Endothelial cell of umbilical vein (primary cell): Measurements from ENCODE around the gene SENP8. TPM values are rescaled to one million over a fixed set of nuclear protein-coding genes. Genes with fewer than 3 reads are reported as not detected.

ENCODE experiments used
- BruUV-seq: library from RNA; stranded (reverse); fragments of 400-500 nt; replicated peaks from 2 replicates; lab custom pipeline; 2021; lab: Mats Ljungman, UMichigan
- CTCF ChIA-PET: fragments of 300-600, 350-600 bp; sonication (Branson Sonifier 250); formaldehyde crosslinking; loops from one replicate; lab custom pipeline; 2021; ENCODE audit warnings: antibody characterized with exemption, inconsistent platforms; lab: Charles Lee
- POLR2A ChIA-PET: fragments of 300-600, 350-600 bp; sonication (Branson Sonifier 250); formaldehyde crosslinking; loops from one replicate; lab custom pipeline; 2021; ENCODE audit warnings: antibody characterized with exemption, inconsistent platforms; lab: Charles Lee
- DNase-seq: peaks from one replicate; pipeline ENCODE4 v3.0.0-alpha.2; 2011; ENCODE audit warnings: low read depth, low spot score
- FAIRE-seq: peaks from 2 replicates; lab custom pipeline; 2011; peaks lifted over from hg19 to GRCh38; lab: Jason Lieb, UNC
- H2AFZ ChIP-seq: 2 replicates; pipeline ENCODE4 v1.6.0; 2012; ENCODE audit warnings: low read depth, low read length, control low read depth, inconsistent platforms
- H3K27ac ChIP-seq: 2 replicates; pipeline ENCODE4 v1.5.1; 2011; ENCODE audit warnings: low read depth, mild to moderate bottlenecking, control low read depth, low read length, moderate library complexity; ENCODE audit not compliant: insufficient read depth
- H3K27me3 ChIP-seq, 2 experiments: 2 replicates each; pipeline versions ENCODE4 v1.6.0 to v1.6.1; 2011; ENCODE audit warnings: low read length in 2 of 2, mixed read lengths in 1 of 2; ENCODE audit not compliant: control insufficient read depth in 2 of 2, insufficient read depth in 2 of 2
- H3K36me3 ChIP-seq, 2 experiments: 2 replicates in 1 of 2; 3 replicates in 1 of 2; pipeline ENCODE4 v1.5.1; 2011; ENCODE audit warnings: low read length in 2 of 2, mild to moderate bottlenecking in 1 of 2, moderate library complexity in 1 of 2; ENCODE audit not compliant: control insufficient read depth in 2 of 2, insufficient read depth in 2 of 2; ENCODE audit errors: extremely low read depth in 1 of 2
- H3K4me1 ChIP-seq: 3 replicates; pipeline ENCODE4 v1.5.1; 2011; ENCODE audit warnings: mild to moderate bottlenecking, low read length; ENCODE audit not compliant: control insufficient read depth, insufficient read depth; ENCODE audit errors: extremely low read depth
- H3K4me2 ChIP-seq: 2 replicates; pipeline ENCODE4 v1.6.1; 2011; ENCODE audit warnings: low read length, control low read depth, mixed read lengths; ENCODE audit not compliant: insufficient read depth
- H3K4me3 ChIP-seq, 3 experiments: fragments of 200-600 bp in 1 of 3; sonication (generic), shearing (Covaris generic) in 1 of 3; replicated peaks in 1 of 3; 2 replicates each; pipeline ENCODE4 v1.5.1; 2011 to 2016; ENCODE audit warnings: control low read depth in 3 of 3, low read length in 3 of 3, mild to moderate bottlenecking in 2 of 3, inconsistent platforms in 1 of 3, low read depth in 1 of 3, moderate library complexity in 1 of 3; ENCODE audit not compliant: insufficient read depth in 1 of 3
- H3K79me2 ChIP-seq: 2 replicates; pipeline ENCODE4 v1.6.0; 2012; ENCODE audit warnings: low read length, inconsistent platforms; ENCODE audit not compliant: control insufficient read depth, insufficient read depth
- H3K9ac ChIP-seq: replicated peaks from 2 replicates; pipeline ENCODE3; 2011; ENCODE audit warnings: low read length, control low read depth; ENCODE audit not compliant: insufficient read depth; ENCODE audit errors: extremely low read depth
- H3K9me1 ChIP-seq: replicated peaks from 3 replicates; pipeline ENCODE4 v1.6.0; 2011; ENCODE audit warnings: mild to moderate bottlenecking, low read length; ENCODE audit not compliant: control insufficient read depth, insufficient read depth; ENCODE audit errors: extremely low read depth
- H3K9me3 ChIP-seq: replicated peaks from 2 replicates; pipeline ENCODE4 v1.5.1; 2012; ENCODE audit warnings: low read length, inconsistent platforms; ENCODE audit not compliant: control insufficient read depth, insufficient read depth
- H4K20me1 ChIP-seq: replicated peaks from 2 replicates; pipeline ENCODE3; 2011; ENCODE audit warnings: mild to moderate bottlenecking, low read length; ENCODE audit not compliant: control insufficient read depth, insufficient read depth; ENCODE audit errors: extremely low read depth
- EZH2 ChIP-seq: IDR thresholded peaks from 2 replicates; pipeline ENCODE4 v1.6.1; 2012; ENCODE audit warnings: borderline replicate concordance, low read depth, mild to moderate bottlenecking, moderate library complexity, low read length, inconsistent platforms; ENCODE audit not compliant: severe bottlenecking
- FOS ChIP-seq: IDR thresholded peaks from 2 replicates; pipeline ENCODE4 v1.6.1; 2011; ENCODE audit warnings: mild to moderate bottlenecking, low read length, moderate library complexity, borderline replicate concordance; ENCODE audit not compliant: insufficient read depth
- GATA2 ChIP-seq: IDR thresholded peaks from 2 replicates; pipeline ENCODE4 v1.7.0; 2011; ENCODE audit warnings: low read depth, mild to moderate bottlenecking, moderate library complexity, mixed read lengths, low read length; ENCODE audit not compliant: insufficient read length, insufficient read depth
- JUN ChIP-seq: IDR thresholded peaks from 2 replicates; pipeline ENCODE4 v1.6.1; 2011; ENCODE audit warnings: borderline replicate concordance, low read depth; ENCODE audit not compliant: insufficient read length, insufficient read depth
- MAX ChIP-seq: IDR thresholded peaks from 2 replicates; pipeline ENCODE4 v1.6.1; 2011; ENCODE audit not compliant: insufficient read depth, insufficient read length
- MYC ChIP-seq: IDR thresholded peaks from one replicate; pipeline ENCODE4 v1.6.1; 2011; ENCODE audit warnings: mild to moderate bottlenecking, low read depth, low read length
- POLR2A ChIP-seq: IDR thresholded peaks from 2 replicates; pipeline ENCODE4 v1.6.1; 2012; ENCODE audit warnings: low read depth, mild to moderate bottlenecking, control low read depth, low read length
- POLR2AphosphoS5 ChIP-seq: IDR thresholded peaks from 2 replicates; pipeline ENCODE4 v1.6.1; 2012; ENCODE audit warnings: low read depth, mild to moderate bottlenecking, control low read depth, low read length, moderate library complexity; ENCODE audit not compliant: insufficient read depth
- dilution Hi-C: fragments of 300-500 bp; cut with MboI; formaldehyde crosslinking; loops from one replicate; pipeline ENCODE4 v1.15.0; 2019; ENCODE audit warnings: low sequenced_read_pairs; ENCODE audit not compliant: extremely low pct_ligation_motif_present
- intact Hi-C: fragments of 100-400 bp; cut with micrococcal nuclease; formaldehyde crosslinking; loops from one replicate; pipeline ENCODE4 v1.10.0; 2022
- polyA plus RNA-seq, 4 experiments: library from polyadenylated mRNA; depleted of rRNA in 3 of 4; stranded (reverse) in 3 of 4; unstranded in 1 of 4; fragments of >200 nt; gene quantifications; 2 replicates each; pipeline versions ENCODE4 v1.2.1 to v1.2.3, GENCODE V29; 2011 to 2012; ENCODE audit warnings: missing spikeins in 1 of 4
- total RNA-seq: library from RNA; stranded (reverse); gene quantifications from 2 replicates; pipeline ENCODE4 v1.2.3, GENCODE V29; 2021
- TF ChIP-seq, protein P1 (sequence below), 2 donors: IDR thresholded peaks; 1 replicate in 1 of 2; 2 replicates in 1 of 2; pipeline ENCODE4 v1.5.1; 2011; ENCODE audit warnings: low read length in 2 of 2, mild to moderate bottlenecking in 2 of 2, moderate library complexity in 2 of 2, control low read depth in 1 of 2, inconsistent platforms in 1 of 2, low read depth in 1 of 2; ENCODE audit not compliant: insufficient read depth in 1 of 2; ENCODE audit errors: extremely low read depth in 1 of 2

SENP8 gene
- total and polyA plus RNA-seq, 2 donors (not counting 3 experiments of a cell fraction or from before 2014, with no cell fraction given), result 0.91 to 1.3 TPM

DNA sequence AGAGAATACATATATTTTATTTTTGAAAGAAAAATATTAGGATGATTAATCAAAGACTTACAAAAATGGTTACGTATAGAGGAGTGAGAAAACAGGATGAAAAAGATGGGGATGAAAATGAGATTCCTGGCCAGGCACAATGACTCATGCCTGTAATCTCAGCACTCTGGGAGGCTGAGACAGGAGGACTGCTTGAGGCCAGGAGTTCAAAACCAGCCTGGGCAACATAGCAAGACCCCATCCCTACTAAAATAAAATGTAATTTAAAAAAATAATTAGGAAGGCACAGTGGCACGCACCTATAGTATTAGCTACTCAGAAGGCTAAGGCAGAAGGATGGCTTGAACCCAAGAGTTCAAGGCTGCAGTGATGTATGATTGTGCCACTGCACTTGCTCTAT, 12.1 kb upstream of the SENP8 start:
- no peak overlapping the region for H3K4me2 ChIP-seq
- no peaks in the 10 kb centered on the region for H3K79me2 ChIP-seq
- H3K9me3 ChIP-seq, result no peaks in the 10 kb centered on the region
- intact Hi-C loops (no loop called here), dilution Hi-C loops (no loop called here)
- H2AFZ ChIP-seq, result no peak overlapping the region
- no peaks in the 10 kb centered on the region for H3K4me1 ChIP-seq
- H4K20me1 ChIP-seq, result peaks cover 3% of the 10 kb centered on the region
- no peak overlapping the region for H3K9ac ChIP-seq
- H3K9me1 ChIP-seq, result no peaks in the 10 kb centered on the region
- ChIA-PET POLR2A (no interaction called here), CTCF (no interaction called here)
- H3K27me3 ChIP-seq, result no peaks in the 10 kb centered on the region
- no peak overlapping the region for H3K27ac ChIP-seq
- no peaks in the 10 kb centered on the region for H3K36me3 ChIP-seq
- H3K4me3 ChIP-seq, result no peak overlapping the region
- BruUV-seq, result no TSS peak
- no peak for TF ChIP-seq JUN
- no peak for TF ChIP-seq POLR2A
- no peak for TF ChIP-seq EZH2
- FAIRE-seq (no peak), DNase-seq (no peak)

DNA sequence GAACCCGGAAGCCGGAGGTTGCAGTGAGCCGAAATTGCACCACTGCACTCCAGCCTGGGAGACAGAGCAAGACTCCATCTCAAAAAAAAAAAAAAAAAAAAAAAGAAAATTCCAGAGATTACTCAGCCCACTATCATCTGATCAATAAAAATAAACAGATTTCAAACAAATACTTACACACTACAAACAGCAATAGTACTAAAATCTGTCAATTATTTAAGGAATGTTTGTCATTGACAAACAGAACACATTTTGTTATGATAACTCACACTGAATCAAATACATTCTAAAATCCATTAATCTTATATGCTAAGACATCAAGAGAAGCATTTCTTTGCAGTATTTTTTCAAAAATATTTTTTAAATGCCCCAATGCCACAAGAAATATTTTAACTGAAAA, 7.8 kb upstream of the SENP8 start:
- intact Hi-C loops, result no loop called here
- dilution Hi-C loops, result no loop called here
- no peaks in the 10 kb centered on the region for H3K9me1 ChIP-seq
- TF ChIP-seq POLR2A (no peak), MYC (no peak), EZH2 (no peak), MAX (no peak), POLR2AphosphoS5 (no peak), GATA2 (no peak), FOS (no peak), JUN (no peak)
- TF ChIP-seq, protein P1, sequence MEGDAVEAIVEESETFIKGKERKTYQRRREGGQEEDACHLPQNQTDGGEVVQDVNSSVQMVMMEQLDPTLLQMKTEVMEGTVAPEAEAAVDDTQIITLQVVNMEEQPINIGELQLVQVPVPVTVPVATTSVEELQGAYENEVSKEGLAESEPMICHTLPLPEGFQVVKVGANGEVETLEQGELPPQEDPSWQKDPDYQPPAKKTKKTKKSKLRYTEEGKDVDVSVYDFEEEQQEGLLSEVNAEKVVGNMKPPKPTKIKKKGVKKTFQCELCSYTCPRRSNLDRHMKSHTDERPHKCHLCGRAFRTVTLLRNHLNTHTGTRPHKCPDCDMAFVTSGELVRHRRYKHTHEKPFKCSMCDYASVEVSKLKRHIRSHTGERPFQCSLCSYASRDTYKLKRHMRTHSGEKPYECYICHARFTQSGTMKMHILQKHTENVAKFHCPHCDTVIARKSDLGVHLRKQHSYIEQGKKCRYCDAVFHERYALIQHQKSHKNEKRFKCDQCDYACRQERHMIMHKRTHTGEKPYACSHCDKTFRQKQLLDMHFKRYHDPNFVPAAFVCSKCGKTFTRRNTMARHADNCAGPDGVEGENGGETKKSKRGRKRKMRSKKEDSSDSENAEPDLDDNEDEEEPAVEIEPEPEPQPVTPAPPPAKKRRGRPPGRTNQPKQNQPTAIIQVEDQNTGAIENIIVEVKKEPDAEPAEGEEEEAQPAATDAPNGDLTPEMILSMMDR (IDR thresholded peaks at IDR 0.05; ENCODE audit: extremely low read depth in 1 of 2, insufficient read depth in 1 of 2, low read depth in 1 of 2, low read length in 2 of 2), result no peak
- no peaks in the 10 kb centered on the region for H3K36me3 ChIP-seq
- no peak overlapping the region for H2AFZ ChIP-seq
- H3K79me2 ChIP-seq, result peaks cover 11% of the 10 kb centered on the region
- POLR2A ChIA-PET, result interaction anchor here (0.7 kb wide), 1 partner anchor 14 kb away, joined by 3 read pairs; no protein-coding TSS in a partner anchor
- H3K4me3 ChIP-seq, result no peak overlapping the region
- BruUV-seq, result no TSS peak
- no peak overlapping the region for H3K9ac ChIP-seq
- H3K27ac ChIP-seq, result no peak overlapping the region
- DNase-seq (no peak), FAIRE-seq (no peak)
- no peaks in the 10 kb centered on the region for H3K27me3 ChIP-seq
- H3K4me2 ChIP-seq, result no peak overlapping the region
- H3K4me1 ChIP-seq, result no peaks in the 10 kb centered on the region
- no peaks in the 10 kb centered on the region for H3K9me3 ChIP-seq
- H4K20me1 ChIP-seq, result no peaks in the 10 kb centered on the region
- CTCF ChIA-PET, result no interaction called here
